K562 (cell line): ENCODE results near the gene METTL6. TPM values are rescaled to one million over a fixed set of nuclear protein-coding genes. Genes with fewer than 3 reads are reported as not detected.
A peak's percentile ranks its signal among the peaks of the same experiment; 100 is the strongest.
"Not testable (repeated sequence)": the region's sequence is repeated elsewhere in the genome, so short reads cannot be mapped to it uniquely, and the experiment has no call there.

Source experiments
- ATAC-seq: fragments of 200-7000 bp; cut with Tn5 transposase; 3 replicates; pipeline ENCODE4 v1.9.1; 2020; ENCODE audit warnings: moderate library complexity
- BruUV-seq: library from RNA; stranded (reverse); fragments of 400-500 nt; replicated peaks from 2 replicates; lab custom pipeline; 2021; lab: Mats Ljungman, UMichigan
- CTCF ChIA-PET: fragments of 300-600 bp; formaldehyde crosslinking; extraction: SDS; loops from one replicate; lab custom pipeline; 2021; ENCODE audit warnings: low intra/inter-chr PET ratio; lab: Yijun Ruan, JAX
- POLR2A ChIA-PET: fragments of 300-600, 350-650 bp; sonication (Branson Sonifier 250); formaldehyde crosslinking; extraction: SDS; loops from one replicate; lab custom pipeline; 2021; ENCODE audit warnings: antibody characterized with exemption, inconsistent platforms; lab: Yijun Ruan, JAX
- DNase-seq, 4 experiments: peaks; one replicate each; pipeline versions ENCODE4 v3.0.0 to v3.0.0-alpha.2; 2011 to 2018; ENCODE audit warnings: low spot score in 3 of 4, mixed read lengths in 3 of 4; ENCODE audit errors: extremely low read depth in 1 of 4
- FAIRE-seq: peaks from 2 replicates; lab custom pipeline; 2011; peaks lifted over from hg19 to GRCh38; lab: Jason Lieb, UNC
- H2AFZ ChIP-seq: 2 replicates; pipeline ENCODE4 v1.6.0; 2011; ENCODE audit warnings: low read depth, low read length, control low read depth, inconsistent platforms
- H3K27ac ChIP-seq: fragments of 200-600 bp; 3 replicates; pipeline ENCODE4 v1.8.0; 2011; ENCODE audit warnings: low read depth, mild to moderate bottlenecking, control low read depth, inconsistent platforms, low read length, moderate library complexity, mixed read lengths; ENCODE audit errors: extremely low read depth
- H3K27me3 ChIP-seq, 2 experiments: fragments of 300-600 bp in 1 of 2; 2 replicates in 1 of 2; 3 replicates in 1 of 2; pipeline versions ENCODE4 v1.6.0 to v1.8.0; 2011; ENCODE audit warnings: inconsistent platforms in 2 of 2, low read length in 2 of 2, mild to moderate bottlenecking in 1 of 2, mixed read lengths in 1 of 2, moderate library complexity in 1 of 2; ENCODE audit not compliant: control insufficient read depth in 2 of 2, insufficient read depth in 2 of 2
- H3K36me3 ChIP-seq: fragments of 300-600 bp; 3 replicates; pipeline ENCODE4 v1.8.0; 2011; ENCODE audit warnings: mild to moderate bottlenecking, low read length, inconsistent platforms; ENCODE audit not compliant: control insufficient read depth, insufficient read depth
- H3K4me1 ChIP-seq, 2 experiments: fragments of 200-600 bp in 1 of 2; replicated peaks in 1 of 2; 2 replicates in 1 of 2; 3 replicates in 1 of 2; pipeline versions ENCODE4 v1.5.1 to v1.8.0; 2011; ENCODE audit warnings: inconsistent platforms in 2 of 2, low read length in 2 of 2, mild to moderate bottlenecking in 1 of 2, mixed read lengths in 1 of 2, moderate library complexity in 1 of 2; ENCODE audit not compliant: control insufficient read depth in 2 of 2, insufficient read depth in 2 of 2
- H3K4me2 ChIP-seq: 2 replicates; pipeline ENCODE4 v1.6.1; 2011; ENCODE audit warnings: low read length, control low read depth, inconsistent platforms, mixed read lengths; ENCODE audit not compliant: insufficient read depth
- H3K4me3 ChIP-seq: fragments of 200-600 bp; sonication (generic), shearing (Covaris generic); 2 replicates; pipeline ENCODE4 v1.5.1; 2016; ENCODE audit warnings: control low read depth, inconsistent platforms
- H3K79me2 ChIP-seq: fragments of 200-600 bp; 3 replicates; pipeline ENCODE4 v1.8.0; 2011; ENCODE audit warnings: low read length, inconsistent platforms; ENCODE audit not compliant: control insufficient read depth, insufficient read depth
- H3K9ac ChIP-seq, 2 experiments: 2 replicates each; pipeline versions ENCODE4 v1.6.0 to v1.6.1; 2011; ENCODE audit warnings: low read depth in 2 of 2, low read length in 2 of 2, control low read depth in 1 of 2, inconsistent platforms in 1 of 2, mild to moderate bottlenecking in 1 of 2, mixed read lengths in 1 of 2; ENCODE audit not compliant: insufficient read depth in 1 of 2
- H3K9me1 ChIP-seq: one replicate; pipeline ENCODE4 v1.6.0; 2011; ENCODE audit warnings: inconsistent platforms, mild to moderate bottlenecking, low read length, moderate library complexity; ENCODE audit not compliant: control insufficient read depth, insufficient read depth
- H3K9me3 ChIP-seq: replicated peaks from 2 replicates; pipeline ENCODE4 v1.5.1; 2011; ENCODE audit warnings: low read depth, low read length, inconsistent platforms; ENCODE audit not compliant: control insufficient read depth, insufficient read depth
- H4K20me1 ChIP-seq: replicated peaks from 2 replicates; pipeline ENCODE4 v1.6.1; 2011; ENCODE audit warnings: low read length, inconsistent platforms, mixed read lengths; ENCODE audit not compliant: control insufficient read depth, insufficient read depth
- CBFA2T3 ChIP-seq: fragments of 450-650 bp; IDR thresholded peaks from 2 replicates; pipeline ENCODE4 v1.6.1; 2017
- CXXC5 ChIP-seq: fragments of 250-450 bp; sonication (Bioruptor Pico); IDR thresholded peaks from 2 replicates; pipeline ENCODE4 v1.8.0; 2022; ENCODE audit warnings: inconsistent platforms, mild to moderate bottlenecking, moderate library complexity
- EGR1 ChIP-seq: fragments of 450-650 bp; conservative IDR thresholded peaks from 2 replicates; pipeline ENCODE4 v1.6.1; 2017; ENCODE audit warnings: mild to moderate bottlenecking
- KDM1A ChIP-seq, 2 experiments: fragments of 450-650 bp; IDR thresholded peaks; 2 replicates each; pipeline ENCODE4 v1.6.1; 2016; ENCODE audit warnings: mild to moderate bottlenecking in 2 of 2
- MAFF ChIP-seq: IDR thresholded peaks from 2 replicates; pipeline ENCODE4 v1.6.1; 2012; ENCODE audit warnings: low read length, improper control_type of control experiment
- MEIS2 ChIP-seq: fragments of 450-650 bp; IDR thresholded peaks from 2 replicates; pipeline ENCODE4 v1.6.1; 2014; ENCODE audit warnings: mild to moderate bottlenecking; ENCODE audit not compliant: partially characterized antibody
- NCOR1 ChIP-seq: fragments of 450-650 bp; IDR thresholded peaks from 2 replicates; pipeline ENCODE4 v1.6.1; 2016; ENCODE audit warnings: mild to moderate bottlenecking, moderate library complexity
- PBX2 ChIP-seq, 2 experiments: IDR thresholded peaks in 1 of 2; conservative IDR thresholded peaks in 1 of 2; 2 replicates each; pipeline ENCODE4 v1.6.1; 2016; ENCODE audit warnings: low read depth in 2 of 2, mild to moderate bottlenecking in 1 of 2, missing compliant biosample characterization in 1 of 2, missing genetic modification characterization in 1 of 2, moderate library complexity in 1 of 2
- SMARCA4 ChIP-seq: fragments of 450-650 bp; IDR thresholded peaks from 2 replicates; pipeline ENCODE4 v1.6.1; 2016
- SRSF1 ChIP-seq: fragments of 200-400 bp; formaldehyde crosslinking; IDR thresholded peaks from 2 replicates; pipeline ENCODE4 v1.6.1; 2017; ENCODE audit warnings: mild to moderate bottlenecking, low read depth, low read length, moderate library complexity
- WGBS: fragments of 100-300 bp; shearing (Covaris generic); methylation state at CpG from one replicate; pipeline ENCODE4 v1.1.6; 2016; ENCODE audit warnings: low coverage, mixed read lengths; ENCODE audit not compliant: insufficient coverage; ENCODE audit errors: missing lambda C conversion rate; 5-methylcytosine and 5-hydroxymethylcytosine counted together
- in situ Hi-C: fragments of 300-500 bp; cut with MboI; formaldehyde crosslinking; loops from 4 replicates; pipeline ENCODE4 v1.15.0; 2018; ENCODE audit warnings: inconsistent platforms, mixed read lengths
- intact Hi-C: fragments of 100-400 bp; cut with micrococcal nuclease; formaldehyde crosslinking; loops from 2 replicates; pipeline ENCODE4 v1.14.2; 2022
- polyA plus RNA-seq, 8 experiments: library from polyadenylated mRNA; depleted of rRNA in 4 of 8; stranded (reverse) in 5 of 8; unstranded in 3 of 8; fragments of >200 nt; fragmentation: Nextera tagmentation in 2 of 8; fragmentation: Illumina TruSeq in 1 of 8; extraction: Ambion mirVana in 2 of 8; extraction: Trizol in 1 of 8; gene quantifications; 2 replicates each; pipeline versions ENCODE4 v1.2.1 to v1.2.3, GENCODE V29; 2011 to 2014; ENCODE audit warnings: inconsistent platforms in 1 of 8, missing spikeins in 1 of 8
- total RNA-seq, 7 experiments: library from RNA; depleted of rRNA in 6 of 7; stranded (reverse); fragments of >200 nt in 6 of 7; fragmentation: Illumina TruSeq in 2 of 7; extraction: Trizol in 2 of 7; gene quantifications; 2 replicates each; pipeline versions ENCODE4 v1.2.1 to v1.2.3, GENCODE V29; 2011 to 2021; ENCODE audit warnings: low replicate concordance in 1 of 7

The METTL6 gene
- total and polyA plus RNA-seq, 9 of the 15 experiments (the other 6 are each of a cell fraction or from before 2014, with no cell fraction given), result 18.8 to 61.5 (median 33.9) TPM

GRCh38 chr3:15364078-15364477 is 63.3 kb downstream of the METTL6 start (continued):
- TF ChIP-seq KDM1A (IDR thresholded peaks at IDR 0.05), result peak in 1 of 2 experiments; percentile 50; a peak in 1 of 4 replicates
- TF ChIP-seq SMARCA4, result 0 out of 2 replicates have a peak, but pooled peaks have one; percentile 12
- not testable (repeated sequence) for TF ChIP-seq PBX2 (CRISPR knock-in tag; IDR thresholded peaks at IDR 0.05; ENCODE audit: low read depth)
- peak; percentile 86 for TF ChIP-seq PBX2 (tag; conservative IDR thresholded peaks at IDR 0.05; ENCODE audit: low read depth)
- TF ChIP-seq CBFA2T3, result peak; percentile 76
- peak; percentile 42 for TF ChIP-seq NCOR1
- TF ChIP-seq CXXC5 (CRISPR knock-in tag), result peak; percentile 53; the same call in 1 of the 2 replicates
- TF ChIP-seq, all 486 proteins: peak for 20; not testable (repeated sequence) for 466

- ChIA-PET POLR2A (interaction anchor here (1.0 kb wide), 1 partner anchor 10 kb away, joined by 4 read pairs; no protein-coding TSS in a partner anchor), CTCF (no interaction called here)
- no peaks in the 10 kb centered on the region for H3K9me3 ChIP-seq
- no peaks in the 10 kb centered on the region for H3K36me3 ChIP-seq
- DNase-seq (no peak), FAIRE-seq (peak; percentile 26), ATAC-seq (peak; percentile 14)
- in situ Hi-C loops, result no loop called here
- 0 out of 4 replicates have a peak overlapping the region, but pooled peaks of 1 of the 2 experiments have one; percentile 8 for H3K9ac ChIP-seq
- H3K27ac ChIP-seq, result no peak overlapping the region
- no peak overlapping the region for H3K4me3 ChIP-seq
- no peak overlapping the region for H2AFZ ChIP-seq
- WGBS, result 39% methylated on average over 11 of the region's 11 CpGs
- no peaks in the 10 kb centered on the region for H3K79me2 ChIP-seq
- H3K4me2 ChIP-seq, result no peak overlapping the region
- no peaks in the 10 kb centered on the region for H3K9me1 ChIP-seq
- no peaks in the 10 kb centered on the region for H3K27me3 ChIP-seq
- BruUV-seq, result no TSS peak
- H4K20me1 ChIP-seq, result no peaks in the 10 kb centered on the region
- H3K4me1 ChIP-seq, result peaks cover 5 to 6% of the 10 kb centered on the region in 2 experiments; a peak in 3 of 5 replicates
- no peak for TF ChIP-seq PBX2 (CRISPR knock-in tag; IDR thresholded peaks at IDR 0.05; ENCODE audit: low read depth)
- TF ChIP-seq PBX2 (tag; conservative IDR thresholded peaks at IDR 0.05; ENCODE audit: low read depth), result peak; percentile 33
- no peak for TF ChIP-seq SRSF1
- TF ChIP-seq MAFF, result no peak
- TF ChIP-seq EGR1, result peak; percentile 57
- TF ChIP-seq MEIS2, result peak; percentile 63
- intact Hi-C loops, result no loop called here
Observed at GRCh38 chr3:15361494-15362214, 65.7 kb downstream of the METTL6 start.
